DND-41 (cell line): ENCODE measurements around the gene TSPYL1.

Experiments used
- ATAC-seq: fragments of 200-7000 bp; cut with Tn5 transposase; 3 replicates; pipeline ENCODE4 v1.9.1; 2021; ENCODE audit warnings: low read depth; ENCODE audit not compliant: insufficient read depth
- DNase-seq: peaks from one replicate; pipeline ENCODE4 v3.0.0-alpha.2; 2020
- H2AFZ ChIP-seq: 2 replicates; pipeline ENCODE4 v1.6.0; 2012; ENCODE audit warnings: low read depth, low read length
- H3K27ac ChIP-seq: 2 replicates; pipeline ENCODE4 v1.5.1; 2012; ENCODE audit warnings: low read length, inconsistent platforms
- H3K27me3 ChIP-seq: fragments of 200-600 bp; sonication (generic); 2 replicates; pipeline ENCODE4 v1.6.0; 2012; ENCODE audit warnings: low read length, mild to moderate bottlenecking, inconsistent platforms; ENCODE audit not compliant: insufficient read depth, poor library complexity
- H3K36me3 ChIP-seq: 2 replicates; pipeline ENCODE4 v1.5.1; 2012; ENCODE audit warnings: low read length, inconsistent platforms; ENCODE audit not compliant: insufficient read depth
- H3K4me1 ChIP-seq: 2 replicates; pipeline ENCODE4 v1.5.1; 2012; ENCODE audit warnings: mild to moderate bottlenecking, low read length; ENCODE audit not compliant: insufficient read depth
- H3K4me2 ChIP-seq: 2 replicates; pipeline ENCODE4 v1.6.0; 2012; ENCODE audit warnings: mild to moderate bottlenecking, moderate library complexity, low read length, inconsistent platforms; ENCODE audit not compliant: insufficient read depth
- H3K4me3 ChIP-seq, 2 experiments: fragments of 200-600 bp in 1 of 2; shearing (Covaris generic) in 1 of 2; 2 replicates each; pipeline ENCODE4 v1.5.1; 2012 to 2016; ENCODE audit warnings: inconsistent platforms in 2 of 2, low read length in 2 of 2, mild to moderate bottlenecking in 2 of 2, low read depth in 1 of 2, moderate library complexity in 1 of 2
- H3K79me2 ChIP-seq: 2 replicates; pipeline ENCODE4 v1.6.0; 2012; ENCODE audit warnings: low read length, inconsistent platforms; ENCODE audit not compliant: insufficient read depth
- H3K9ac ChIP-seq: 2 replicates; pipeline ENCODE4 v1.6.0; 2012; ENCODE audit warnings: low read depth, mild to moderate bottlenecking, inconsistent platforms, low read length, moderate library complexity
- H3K9me3 ChIP-seq: 2 replicates; pipeline ENCODE4 v1.5.1; 2012; ENCODE audit warnings: low read length, moderate library complexity, mild to moderate bottlenecking, inconsistent platforms; ENCODE audit not compliant: insufficient read depth, severe bottlenecking
- H4K20me1 ChIP-seq: 2 replicates; pipeline ENCODE4 v1.6.0; 2012; ENCODE audit warnings: low read length; ENCODE audit not compliant: insufficient read depth
- CTCF ChIP-seq: IDR thresholded peaks from 2 replicates; pipeline ENCODE4 v1.5.1; 2012; ENCODE audit warnings: borderline replicate concordance, low read length, moderate library complexity, mild to moderate bottlenecking; ENCODE audit not compliant: poor library complexity, severe bottlenecking; ENCODE audit errors: extremely low read depth
- EZH2 ChIP-seq: IDR thresholded peaks from 3 replicates; pipeline ENCODE4 v1.6.1; 2012; ENCODE audit warnings: borderline replicate concordance, low read depth, mild to moderate bottlenecking, moderate library complexity, low read length, inconsistent platforms; ENCODE audit not compliant: severe bottlenecking

TSPYL1 gene

GRCh38 chr6:116314218-116314617, 34.5 kb upstream of the TSPYL1 start:
- H3K4me2 ChIP-seq, result no peak overlapping the region
- no peak overlapping the region for H2AFZ ChIP-seq

GRCh38 chr6:116313101-116313776, 33.5 kb upstream of the TSPYL1 start:
- ATAC-seq (no peak), DNase-seq (no peak)
- no peak overlapping the region for H2AFZ ChIP-seq
- H3K4me3 ChIP-seq, result no peak overlapping the region
- H3K27me3 ChIP-seq, result no peaks in the 10 kb centered on the region
- TF ChIP-seq CTCF (no peak), EZH2 (no peak)
- no peaks in the 10 kb centered on the region for H3K4me1 ChIP-seq
- no peak overlapping the region for H3K27ac ChIP-seq
- no peaks in the 10 kb centered on the region for H3K79me2 ChIP-seq
- no peak overlapping the region for H3K4me2 ChIP-seq
- no peaks in the 10 kb centered on the region for H3K36me3 ChIP-seq
- H4K20me1 ChIP-seq, result no peaks in the 10 kb centered on the region
- H3K9me3 ChIP-seq, result no peaks in the 10 kb centered on the region
- no peak overlapping the region for H3K9ac ChIP-seq

More at GRCh38 chr6:116314218-116314617, 34.5 kb upstream of the TSPYL1 start:
- no peaks in the 10 kb centered on the region for H3K27me3 ChIP-seq
- H4K20me1 ChIP-seq, result no peaks in the 10 kb centered on the region
- no peak overlapping the region for H3K9ac ChIP-seq
- H3K4me1 ChIP-seq, result no peaks in the 10 kb centered on the region
- ATAC-seq (no peak), DNase-seq (no peak)
- TF ChIP-seq EZH2 (no peak), CTCF (no peak)
- H3K4me3 ChIP-seq, result no peak overlapping the region
- H3K79me2 ChIP-seq, result no peaks in the 10 kb centered on the region
- H3K9me3 ChIP-seq, result no peaks in the 10 kb centered on the region
- H3K36me3 ChIP-seq, result no peaks in the 10 kb centered on the region
- H3K27ac ChIP-seq, result no peak overlapping the region

GRCh38 chr6:116309657-116310056, 29.9 kb upstream of the TSPYL1 start:
- no peak overlapping the region for H3K27ac ChIP-seq
- H4K20me1 ChIP-seq, result no peaks in the 10 kb centered on the region
- DNase-seq (no peak), ATAC-seq (no peak)
- TF ChIP-seq EZH2 (no peak), CTCF (no peak)
- H3K79me2 ChIP-seq, result no peaks in the 10 kb centered on the region
- H3K9ac ChIP-seq, result no peak overlapping the region
- H3K9me3 ChIP-seq, result no peaks in the 10 kb centered on the region
- H3K4me3 ChIP-seq, result no peak overlapping the region
- no peaks in the 10 kb centered on the region for H3K36me3 ChIP-seq
- no peak overlapping the region for H3K4me2 ChIP-seq
- H3K4me1 ChIP-seq, result no peaks in the 10 kb centered on the region
- no peak overlapping the region for H2AFZ ChIP-seq
- H3K27me3 ChIP-seq, result no peaks in the 10 kb centered on the region
